Esophagus muscularis mucosa (tissue), 4 donors: ENCODE results near the gene HIPK4. TPM values are rescaled to one million over a fixed set of nuclear protein-coding genes. Genes with fewer than 3 reads are reported as not detected.

Experiments
- DNase-seq: peaks from one replicate; pipeline ENCODE4 v3.0.0-alpha.2; 2017; ENCODE audit errors: extremely low spot score
- H3K27ac ChIP-seq, 4 donors: fragments of 200-600 bp; sonication (generic); replicated peaks in 1 of 4; 1 replicate in 3 of 4; 2 replicates in 1 of 4; pipeline ENCODE4 v1.5.1; 2016 to 2019; ENCODE audit warnings: mild to moderate bottlenecking in 1 of 4
- H3K27me3 ChIP-seq, 4 donors: fragments of 200-600 bp; sonication (generic); one replicate each; pipeline versions ENCODE4 v1.5.1 to v1.6.0; 2016 to 2019
- H3K36me3 ChIP-seq, 4 donors: fragments of 200-600 bp; sonication (generic); one replicate each; pipeline ENCODE4 v1.5.1; 2016 to 2019
- H3K4me1 ChIP-seq, 4 donors: fragments of 200-600 bp; sonication (generic); one replicate each; pipeline ENCODE4 v1.5.1; 2016 to 2019
- H3K4me3 ChIP-seq, 4 donors: fragments of 200-600 bp; sonication (generic); 1 replicate in 2 of 4; 2 replicates in 2 of 4; pipeline ENCODE4 v1.5.1; 2016 to 2019; ENCODE audit warnings: mild to moderate bottlenecking in 4 of 4, moderate library complexity in 1 of 4
- H3K9me3 ChIP-seq, 4 donors: fragments of 200-600 bp; sonication (generic); 1 replicate in 3 of 4; 2 replicates in 1 of 4; pipeline ENCODE4 v1.5.1; 2016 to 2019
- EP300 ChIP-seq: sonication (generic); formaldehyde crosslinking; IDR thresholded peaks from one replicate; pipeline ENCODE4 v1.6.1; 2017; ENCODE audit warnings: antibody characterized with exemption
- POLR2A ChIP-seq: fragments of 450-650 bp; IDR thresholded peaks from one replicate; pipeline ENCODE4 v1.6.1; 2017; ENCODE audit warnings: antibody characterized with exemption, moderate library complexity, mild to moderate bottlenecking, low read depth
- POLR2AphosphoS5 ChIP-seq, 2 donors: sonication (generic); formaldehyde crosslinking; IDR thresholded peaks; one replicate each; pipeline ENCODE4 v1.6.1; 2017; ENCODE audit warnings: antibody characterized with exemption in 2 of 2
- WGBS: methylation state at CpG from one replicate; pipeline ENCODE4 v1.1.5; 2018; 5-methylcytosine and 5-hydroxymethylcytosine counted together
- intact Hi-C: fragments of 100-400 bp; cut with DNase I; formaldehyde crosslinking; loops from one replicate; pipeline ENCODE4 v1.15.1; 2023
- total RNA-seq, 4 donors: library from RNA; depleted of rRNA; stranded (reverse); fragments of >200 nt; gene quantifications; one replicate each; pipeline versions ENCODE4 v1.1.0 to v1.2.1, GENCODE V29; 2016
- TF ChIP-seq, protein P1 (sequence below), 3 experiments: fragments of 200-600 bp in 2 of 3; fragments of 450-650 bp in 1 of 3; sonication (generic) in 2 of 3; IDR thresholded peaks; one replicate each; pipeline ENCODE4 v1.5.1; 2017 to 2019; ENCODE audit warnings: antibody characterized with exemption in 3 of 3, mild to moderate bottlenecking in 2 of 3, moderate library complexity in 1 of 3

The HIPK4 gene
- total RNA-seq, 4 donors from 2014 or later, result under 0.01 to 0.63 (median 0.42) TPM

DNA sequence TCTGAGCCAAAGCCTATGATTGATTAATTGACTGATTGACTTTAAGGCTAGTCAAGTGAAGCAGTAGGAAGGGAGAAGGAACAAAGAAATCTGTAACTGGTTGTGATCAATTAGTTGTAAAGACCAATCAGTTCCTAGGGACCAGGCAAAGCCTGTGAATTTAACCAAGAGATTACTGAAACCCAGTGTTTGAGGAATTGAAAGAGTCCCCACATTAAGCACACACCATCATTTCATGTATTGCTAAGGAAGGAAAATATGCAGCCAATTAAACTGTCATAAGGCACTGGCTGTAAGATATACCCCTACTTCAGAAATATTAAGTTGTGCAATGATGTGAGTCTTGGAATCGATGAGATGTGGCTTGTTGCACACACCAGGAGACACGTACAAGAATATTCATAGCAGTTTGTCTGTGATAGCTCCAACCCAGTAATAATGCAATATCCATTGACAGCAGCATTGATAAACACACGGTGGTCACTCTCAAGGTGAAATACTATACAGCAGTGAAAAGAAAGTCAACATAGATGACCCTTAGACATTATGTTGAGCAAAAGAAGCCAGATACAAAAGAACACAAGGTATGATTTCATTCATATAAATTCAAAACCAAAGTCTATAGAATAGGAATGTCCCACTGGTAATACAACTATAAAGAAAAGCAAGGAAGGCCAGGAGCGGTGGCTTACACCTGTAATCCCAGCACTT is 50.8 kb downstream of the HIPK4 start:
- no peak overlapping the region for H3K4me3 ChIP-seq
- DNase-seq, result no peak
- no peaks in the 10 kb centered on the region for H3K27me3 ChIP-seq
- no peaks in the 10 kb centered on the region for H3K9me3 ChIP-seq
- WGBS, result 87% methylated on average over 4 of the region's 4 CpGs
- TF ChIP-seq EP300, result no peak
- no peak for TF ChIP-seq POLR2A
- TF ChIP-seq, protein P1, sequence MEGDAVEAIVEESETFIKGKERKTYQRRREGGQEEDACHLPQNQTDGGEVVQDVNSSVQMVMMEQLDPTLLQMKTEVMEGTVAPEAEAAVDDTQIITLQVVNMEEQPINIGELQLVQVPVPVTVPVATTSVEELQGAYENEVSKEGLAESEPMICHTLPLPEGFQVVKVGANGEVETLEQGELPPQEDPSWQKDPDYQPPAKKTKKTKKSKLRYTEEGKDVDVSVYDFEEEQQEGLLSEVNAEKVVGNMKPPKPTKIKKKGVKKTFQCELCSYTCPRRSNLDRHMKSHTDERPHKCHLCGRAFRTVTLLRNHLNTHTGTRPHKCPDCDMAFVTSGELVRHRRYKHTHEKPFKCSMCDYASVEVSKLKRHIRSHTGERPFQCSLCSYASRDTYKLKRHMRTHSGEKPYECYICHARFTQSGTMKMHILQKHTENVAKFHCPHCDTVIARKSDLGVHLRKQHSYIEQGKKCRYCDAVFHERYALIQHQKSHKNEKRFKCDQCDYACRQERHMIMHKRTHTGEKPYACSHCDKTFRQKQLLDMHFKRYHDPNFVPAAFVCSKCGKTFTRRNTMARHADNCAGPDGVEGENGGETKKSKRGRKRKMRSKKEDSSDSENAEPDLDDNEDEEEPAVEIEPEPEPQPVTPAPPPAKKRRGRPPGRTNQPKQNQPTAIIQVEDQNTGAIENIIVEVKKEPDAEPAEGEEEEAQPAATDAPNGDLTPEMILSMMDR (IDR thresholded peaks at IDR 0.05), result no peak
- no peak for TF ChIP-seq POLR2AphosphoS5 (IDR thresholded peaks at IDR 0.05)
- peaks cover 11 to 43% (median 35%) of the 10 kb centered on the region in 4 donors for H3K36me3 ChIP-seq
- H3K27ac ChIP-seq, result no peak overlapping the region
- intact Hi-C loops, result no loop called here
- peaks cover 12 to 27% (median 18%) of the 10 kb centered on the region in 4 donors for H3K4me1 ChIP-seq

GRCh38 chr19:40337594-40337993 is 52.4 kb downstream of the HIPK4 start:
- intact Hi-C loops, result no loop called here
- no peak for DNase-seq
- WGBS, result 93% methylated on average over 5 of the region's 5 CpGs
- no peak overlapping the region for H3K4me3 ChIP-seq
- peaks cover 5 to 17% (median 14%) of the 10 kb centered on the region in 4 donors for H3K4me1 ChIP-seq
- no peaks in the 10 kb centered on the region for H3K27me3 ChIP-seq
- TF ChIP-seq POLR2A, result no peak
- no peak for TF ChIP-seq EP300
- no peak for TF ChIP-seq POLR2AphosphoS5 (IDR thresholded peaks at IDR 0.05)
- TF ChIP-seq, protein P1 (IDR thresholded peaks at IDR 0.05), result no peak
- H3K27ac ChIP-seq, result no peak overlapping the region
- peaks cover 21 to 59% (median 48%) of the 10 kb centered on the region in 4 donors for H3K36me3 ChIP-seq
- H3K9me3 ChIP-seq, result no peaks in the 10 kb centered on the region

GRCh38 chr19:40337107-40337506 is 52.9 kb downstream of the HIPK4 start:
- Histone ChIP-seq H3K36me3 (peaks cover 26 to 64% (median 53%) of the 10 kb centered on the region in 4 donors), H3K4me1 (peaks cover under 1 to 12% (median 11%) of the 10 kb centered on the region in 4 donors), H3K9me3 (no peaks in the 10 kb centered on the region), H3K4me3 (no peak overlapping the region), H3K27me3 (no peaks in the 10 kb centered on the region), H3K27ac (no peak overlapping the region)
- WGBS, result 80% methylated on average over 2 of the region's 2 CpGs
- DNase-seq, result no peak
- intact Hi-C loops, result no loop called here
- TF ChIP-seq POLR2A (no peak), POLR2AphosphoS5 (IDR thresholded peaks at IDR 0.05) (no peak), EP300 (no peak)
- TF ChIP-seq, protein P1 (IDR thresholded peaks at IDR 0.05), result no peak

DNA sequence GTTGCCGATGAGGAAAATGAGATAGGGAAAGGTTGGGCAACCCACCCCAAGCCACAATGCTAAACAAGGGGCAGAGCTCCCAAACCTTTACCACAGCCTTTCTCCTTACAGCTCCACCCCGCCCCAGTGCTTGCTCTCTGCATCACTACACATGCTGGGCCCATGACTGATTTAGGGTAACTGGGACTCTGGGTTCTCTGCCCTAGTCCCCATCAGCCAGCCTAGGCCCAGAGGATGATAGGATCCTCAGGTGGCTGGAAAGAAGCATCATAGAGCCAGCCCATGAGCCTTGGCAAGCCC is 53.4 kb downstream of the HIPK4 start:
- 75% methylated on average over 2 of the region's 2 CpGs for WGBS
- Histone ChIP-seq H3K27me3 (no peaks in the 10 kb centered on the region), H3K9me3 (no peaks in the 10 kb centered on the region), H3K27ac (no peak overlapping the region), H3K4me3 (no peak overlapping the region), H3K36me3 (peaks cover 31 to 69% (median 56%) of the 10 kb centered on the region in 4 donors), H3K4me1 (peaks cover 0 to 6% (median 5%) of the 10 kb centered on the region in 4 donors)
- intact Hi-C loops, result no loop called here
- TF ChIP-seq EP300 (no peak), POLR2A (no peak)
- no peak for DNase-seq

GRCh38 chr19:40335855-40336600 is 54.0 kb downstream of the HIPK4 start:
- Histone ChIP-seq H3K4me1 (peaks cover 0 to 1% (median under 1%) of the 10 kb centered on the region in 4 donors), H3K4me3 (no peak overlapping the region), H3K27me3 (no peaks in the 10 kb centered on the region), H3K9me3 (no peaks in the 10 kb centered on the region), H3K36me3 (peaks cover 36 to 71% (median 61%) of the 10 kb centered on the region in 4 donors), H3K27ac (no peak overlapping the region)
- TF ChIP-seq, protein P1 (IDR thresholded peaks at IDR 0.05), result no peak
- no peak for TF ChIP-seq POLR2AphosphoS5 (IDR thresholded peaks at IDR 0.05)
- TF ChIP-seq POLR2A, result no peak
- TF ChIP-seq EP300, result no peak
- no peak for DNase-seq
- 91% methylated on average over 10 of the region's 15 CpGs for WGBS
- intact Hi-C loops, result no loop called here
